ENCODE data around the gene PTPRM.
A peak's percentile ranks its signal among the peaks of the same experiment; 100 is the strongest.

The PTPRM gene

DNA sequence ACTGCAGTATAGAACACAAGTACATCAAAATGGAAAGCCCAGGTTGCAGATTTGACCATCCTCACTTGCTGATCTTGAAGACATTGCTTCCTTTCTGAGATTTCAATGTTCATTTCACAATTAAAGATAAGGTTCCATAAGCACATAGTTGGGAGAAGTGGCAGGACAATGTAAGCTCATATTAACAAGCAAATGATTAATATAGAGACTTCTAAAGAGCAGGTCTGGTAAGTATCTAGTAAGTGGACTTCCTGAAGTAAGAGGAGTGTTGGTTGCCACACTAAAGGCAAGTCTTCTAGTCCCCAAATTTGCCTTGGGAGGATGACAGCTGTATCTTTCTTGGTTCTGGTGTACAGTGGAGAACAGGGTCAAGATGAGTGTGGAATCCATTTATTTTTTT, 1.4 kb upstream of the PTPRM start:
- Histone ChIP-seq H3K27me3 (ENCODE audit: control insufficient read depth, insufficient read depth, low read length, poor library complexity, severe bottlenecking) (peaks cover 38% of the 10 kb centered on the region), H3K36me3 (ENCODE audit: control insufficient read depth, insufficient read depth, low read length) (no peaks in the 10 kb centered on the region), H3K4me1 (ENCODE audit: control insufficient read depth, insufficient read depth, low read length) (no peaks in the 10 kb centered on the region), H3K9me3 (ENCODE audit: control insufficient read depth, low read length) (no peaks in the 10 kb centered on the region), H3K27ac (ENCODE audit: insufficient read depth, low read depth, low read length, poor library complexity, severe bottlenecking) (no peak overlapping the region), H3K4me3 (ENCODE audit: insufficient read depth, low read depth, low read length) (no peak overlapping the region)

DNA sequence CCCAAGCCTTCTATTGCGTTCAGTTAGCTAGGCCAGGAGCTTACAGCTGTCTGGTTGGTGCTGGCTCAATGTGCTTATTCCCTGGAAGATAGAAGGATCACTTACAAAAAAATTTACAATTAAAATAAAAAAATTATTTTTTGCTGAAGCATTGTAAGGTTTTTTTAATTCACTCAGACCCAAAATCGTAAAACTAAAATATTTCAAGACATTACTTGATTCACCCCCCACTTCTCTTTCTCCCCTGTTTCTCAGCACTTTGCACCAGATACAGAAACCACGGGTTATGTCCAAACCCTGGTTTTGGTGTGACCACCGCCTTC, 911 bp upstream of the PTPRM start:
- no peak overlapping the region for H3K27ac ChIP-seq (ENCODE audit: insufficient read depth, low read depth, low read length, poor library complexity, severe bottlenecking)
- H3K4me3 ChIP-seq (ENCODE audit: insufficient read depth, low read depth, low read length) = peak overlapping the region; percentile 56
- H3K4me1 ChIP-seq (ENCODE audit: control insufficient read depth, insufficient read depth, low read length) = no peaks in the 10 kb centered on the region
- no peaks in the 10 kb centered on the region for H3K36me3 ChIP-seq (ENCODE audit: control insufficient read depth, insufficient read depth, low read length)
- peaks cover 38% of the 10 kb centered on the region for H3K27me3 ChIP-seq (ENCODE audit: control insufficient read depth, insufficient read depth, low read length, poor library complexity, severe bottlenecking)
- no peaks in the 10 kb centered on the region for H3K9me3 ChIP-seq (ENCODE audit: control insufficient read depth, low read length)
- WGBS, 2 experiments = 34 to 45% methylated on average over 4 of the region's 4 CpGs

GRCh38 chr18:7567474-7568425, 634 bp downstream of the PTPRM start:
- WGBS, 2 experiments = 0 to 1% methylated on average over 109 of the region's 109 CpGs
- Histone ChIP-seq H3K27me3 (ENCODE audit: control insufficient read depth, insufficient read depth, low read length, poor library complexity, severe bottlenecking) (peaks cover 38% of the 10 kb centered on the region), H3K4me1 (ENCODE audit: control insufficient read depth, insufficient read depth, low read length) (no peaks in the 10 kb centered on the region), H3K4me3 (ENCODE audit: insufficient read depth, low read depth, low read length) (peak overlapping the region; percentile 51), H3K36me3 (ENCODE audit: control insufficient read depth, insufficient read depth, low read length) (no peaks in the 10 kb centered on the region), H3K9me3 (ENCODE audit: control insufficient read depth, low read length) (no peaks in the 10 kb centered on the region), H3K27ac (ENCODE audit: insufficient read depth, low read depth, low read length, poor library complexity, severe bottlenecking) (no peak overlapping the region)

DNA sequence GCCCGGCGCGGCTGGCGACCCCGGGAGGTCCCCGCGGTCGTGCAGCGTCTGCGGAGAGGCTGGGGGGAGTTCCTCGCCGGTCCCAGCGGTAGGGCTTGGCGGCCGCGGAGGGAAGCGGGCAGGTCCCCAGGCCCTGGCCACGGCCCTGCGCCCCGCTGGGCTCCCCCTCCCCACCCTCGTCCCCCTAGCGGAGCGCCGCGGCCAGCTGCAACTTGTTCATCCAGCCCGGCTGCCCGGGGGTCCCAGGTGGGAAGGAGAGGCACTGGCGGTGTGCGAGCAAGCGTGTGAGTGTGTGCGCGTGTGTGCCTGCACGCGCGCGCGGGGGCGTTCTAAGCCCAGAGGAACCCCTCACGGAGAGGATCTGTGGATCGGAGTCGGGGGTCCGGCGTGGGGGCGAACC, 1.3 kb downstream of the PTPRM start:
- Histone ChIP-seq H3K36me3 (ENCODE audit: control insufficient read depth, insufficient read depth, low read length) (no peaks in the 10 kb centered on the region), H3K27ac (ENCODE audit: insufficient read depth, low read depth, low read length, poor library complexity, severe bottlenecking) (no peak overlapping the region), H3K27me3 (ENCODE audit: control insufficient read depth, insufficient read depth, low read length, poor library complexity, severe bottlenecking) (peaks cover 38% of the 10 kb centered on the region), H3K4me1 (ENCODE audit: control insufficient read depth, insufficient read depth, low read length) (no peaks in the 10 kb centered on the region), H3K4me3 (ENCODE audit: insufficient read depth, low read depth, low read length) (peak overlapping the region; percentile 51), H3K9me3 (ENCODE audit: control insufficient read depth, low read length) (no peaks in the 10 kb centered on the region)
- 2% methylated on average over 44 of the region's 44 CpGs for WGBS, 2 experiments

GRCh38 chr18:7571626-7572025, 4.5 kb downstream of the PTPRM start:
- Histone ChIP-seq H3K4me1 (ENCODE audit: control insufficient read depth, insufficient read depth, low read length) (no peaks in the 10 kb centered on the region), H3K36me3 (ENCODE audit: control insufficient read depth, insufficient read depth, low read length) (no peaks in the 10 kb centered on the region), H3K27me3 (ENCODE audit: control insufficient read depth, insufficient read depth, low read length, poor library complexity, severe bottlenecking) (peaks cover 16% of the 10 kb centered on the region), H3K4me3 (ENCODE audit: insufficient read depth, low read depth, low read length) (no peak overlapping the region), H3K27ac (ENCODE audit: insufficient read depth, low read depth, low read length, poor library complexity, severe bottlenecking) (no peak overlapping the region), H3K9me3 (ENCODE audit: control insufficient read depth, low read length) (no peaks in the 10 kb centered on the region)
- 85 to 86% methylated on average over 1 of the region's 2 CpGs for WGBS, 2 experiments

DNA sequence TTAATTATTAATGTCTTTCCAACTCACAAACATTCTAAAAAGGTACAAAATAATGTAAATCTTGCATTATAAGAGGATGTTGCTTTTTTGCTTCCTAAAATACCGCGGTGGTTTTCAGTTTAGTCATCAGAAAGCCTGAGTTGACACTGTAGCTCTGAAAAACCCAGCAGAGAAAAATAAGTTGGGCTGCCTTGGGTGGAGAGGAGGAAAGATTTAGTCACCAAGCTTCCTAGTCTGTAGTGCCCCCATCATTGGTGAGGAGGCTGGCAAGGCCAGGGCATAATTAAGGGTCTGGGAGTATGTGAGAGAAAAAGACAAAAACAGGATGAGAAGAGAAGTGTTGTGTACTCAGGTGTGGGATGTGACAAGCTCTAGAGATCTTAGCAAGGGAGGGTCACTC, 5.7 kb downstream of the PTPRM start:
- 92 to 95% methylated on average over 2 of the region's 2 CpGs for WGBS, 2 experiments
- Histone ChIP-seq H3K36me3 (ENCODE audit: control insufficient read depth, insufficient read depth, low read length) (no peaks in the 10 kb centered on the region), H3K27ac (ENCODE audit: insufficient read depth, low read depth, low read length, poor library complexity, severe bottlenecking) (no peak overlapping the region), H3K9me3 (ENCODE audit: control insufficient read depth, low read length) (no peaks in the 10 kb centered on the region), H3K4me1 (ENCODE audit: control insufficient read depth, insufficient read depth, low read length) (peaks cover 6% of the 10 kb centered on the region), H3K4me3 (ENCODE audit: insufficient read depth, low read depth, low read length) (no peak overlapping the region), H3K27me3 (ENCODE audit: control insufficient read depth, insufficient read depth, low read length, poor library complexity, severe bottlenecking) (peaks cover 16% of the 10 kb centered on the region)

DNA sequence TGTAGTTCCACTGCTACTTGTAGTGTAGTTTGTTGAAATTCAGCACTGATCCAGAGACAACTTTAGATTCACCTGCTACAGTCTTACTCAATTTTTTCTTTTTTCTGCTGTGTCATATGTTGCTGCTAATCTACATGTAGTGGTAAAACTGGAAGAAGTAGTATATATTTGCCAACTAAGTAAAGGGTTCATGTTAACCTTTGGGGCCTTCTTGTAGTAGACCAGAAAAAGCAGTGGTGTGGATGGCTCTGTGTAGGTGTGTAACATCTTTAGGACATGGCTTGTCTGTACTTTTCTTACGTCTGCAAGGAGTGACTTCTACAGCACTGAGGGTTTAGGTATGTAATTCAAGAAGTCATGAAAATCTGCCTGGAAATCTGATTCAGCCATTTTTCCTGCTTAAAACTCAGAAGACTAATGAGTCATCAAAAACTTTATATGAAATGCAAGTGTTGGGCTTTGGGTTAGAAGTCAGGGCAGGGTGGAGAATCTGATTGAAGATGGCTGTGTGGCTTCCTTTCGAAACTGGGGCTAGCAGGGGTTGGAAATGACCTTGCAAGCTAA, 8.4 kb downstream of the PTPRM start:
- Histone ChIP-seq H3K27ac (ENCODE audit: insufficient read depth, low read depth, low read length, poor library complexity, severe bottlenecking) (no peak overlapping the region), H3K4me1 (ENCODE audit: control insufficient read depth, insufficient read depth, low read length) (peaks cover 6% of the 10 kb centered on the region), H3K27me3 (ENCODE audit: control insufficient read depth, insufficient read depth, low read length, poor library complexity, severe bottlenecking) (no peaks in the 10 kb centered on the region), H3K4me3 (ENCODE audit: insufficient read depth, low read depth, low read length) (no peak overlapping the region), H3K36me3 (ENCODE audit: control insufficient read depth, insufficient read depth, low read length) (no peaks in the 10 kb centered on the region), H3K9me3 (ENCODE audit: control insufficient read depth, low read length) (no peaks in the 10 kb centered on the region)
- WGBS, 2 experiments = 95 to 97% methylated on average over 2 of the region's 2 CpGs

DNA sequence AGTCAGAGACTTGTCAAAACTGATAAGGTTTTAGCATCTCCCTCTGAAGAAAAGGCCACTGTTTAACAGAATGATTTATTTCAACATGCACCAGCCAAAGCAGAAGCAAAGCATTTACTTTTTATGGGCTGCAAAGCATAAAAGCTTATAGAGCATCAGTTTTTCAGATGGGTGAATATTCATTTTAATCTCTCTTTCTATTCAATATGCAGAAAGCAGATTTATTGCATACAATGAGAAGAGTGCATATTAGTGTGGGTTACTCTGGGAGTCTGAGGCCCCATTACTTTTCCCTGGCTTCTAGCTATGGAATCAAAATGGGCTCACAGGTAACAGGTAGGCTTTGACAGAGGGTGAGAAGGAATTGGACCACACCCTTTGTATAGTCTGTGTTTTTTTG, 9.0 kb downstream of the PTPRM start:
- Histone ChIP-seq H3K36me3 (ENCODE audit: control insufficient read depth, insufficient read depth, low read length) (no peaks in the 10 kb centered on the region), H3K27ac (ENCODE audit: insufficient read depth, low read depth, low read length, poor library complexity, severe bottlenecking) (no peak overlapping the region), H3K27me3 (ENCODE audit: control insufficient read depth, insufficient read depth, low read length, poor library complexity, severe bottlenecking) (no peaks in the 10 kb centered on the region), H3K4me3 (ENCODE audit: insufficient read depth, low read depth, low read length) (no peak overlapping the region), H3K4me1 (ENCODE audit: control insufficient read depth, insufficient read depth, low read length) (peaks cover 6% of the 10 kb centered on the region), H3K9me3 (ENCODE audit: control insufficient read depth, low read length) (no peaks in the 10 kb centered on the region)

GRCh38 chr18:7576685-7577084, 9.6 kb downstream of the PTPRM start:
- no peaks in the 10 kb centered on the region for H3K27me3 ChIP-seq (ENCODE audit: control insufficient read depth, insufficient read depth, low read length, poor library complexity, severe bottlenecking)
- peaks cover 6% of the 10 kb centered on the region for H3K4me1 ChIP-seq (ENCODE audit: control insufficient read depth, insufficient read depth, low read length)
- H3K4me3 ChIP-seq (ENCODE audit: insufficient read depth, low read depth, low read length) = no peak overlapping the region
- H3K36me3 ChIP-seq (ENCODE audit: control insufficient read depth, insufficient read depth, low read length) = no peaks in the 10 kb centered on the region
- no peaks in the 10 kb centered on the region for H3K9me3 ChIP-seq (ENCODE audit: control insufficient read depth, low read length)
- no peak overlapping the region for H3K27ac ChIP-seq (ENCODE audit: insufficient read depth, low read depth, low read length, poor library complexity, severe bottlenecking)

- Histone ChIP-seq H3K4me1 (ENCODE audit: control insufficient read depth, insufficient read depth, low read length) (peaks cover 6% of the 10 kb centered on the region), H3K27ac (ENCODE audit: insufficient read depth, low read depth, low read length, poor library complexity, severe bottlenecking) (peak overlapping the region; percentile 83), H3K36me3 (ENCODE audit: control insufficient read depth, insufficient read depth, low read length) (no peaks in the 10 kb centered on the region), H3K9me3 (ENCODE audit: control insufficient read depth, low read length) (no peaks in the 10 kb centered on the region), H3K27me3 (ENCODE audit: control insufficient read depth, insufficient read depth, low read length, poor library complexity, severe bottlenecking) (no peaks in the 10 kb centered on the region), H3K4me3 (ENCODE audit: insufficient read depth, low read depth, low read length) (no peak overlapping the region)
- WGBS, 2 experiments = 0% methylated on average over 1 of the region's 1 CpG
Observed at GRCh38 chr18:7577706-7578105, 10.6 kb downstream of the PTPRM start.

All from ectodermal cell (in vitro differentiated cells).